GM12891 (cell line): Measurements from ENCODE around the gene NOL9.

ENCODE experiments used
- PAX5 ChIP-seq: IDR thresholded peaks from 2 replicates; pipeline ENCODE4 v1.6.1; 2011; ENCODE audit warnings: low read length, moderate library complexity, mild to moderate bottlenecking; ENCODE audit not compliant: insufficient read depth, severe bottlenecking
- POLR2A ChIP-seq: IDR thresholded peaks from 2 replicates; pipeline ENCODE4 v1.6.1; 2011; ENCODE audit warnings: low read depth, low read length, control low read depth
- POLR2AphosphoS5 ChIP-seq: IDR thresholded peaks from 2 replicates; pipeline ENCODE4 v1.6.1; 2011; ENCODE audit warnings: low read depth, low read length, control low read depth
- TAF1 ChIP-seq: IDR thresholded peaks from 2 replicates; pipeline ENCODE4 v1.6.1; 2011; ENCODE audit warnings: low read depth, low read length, control low read depth

DNA sequence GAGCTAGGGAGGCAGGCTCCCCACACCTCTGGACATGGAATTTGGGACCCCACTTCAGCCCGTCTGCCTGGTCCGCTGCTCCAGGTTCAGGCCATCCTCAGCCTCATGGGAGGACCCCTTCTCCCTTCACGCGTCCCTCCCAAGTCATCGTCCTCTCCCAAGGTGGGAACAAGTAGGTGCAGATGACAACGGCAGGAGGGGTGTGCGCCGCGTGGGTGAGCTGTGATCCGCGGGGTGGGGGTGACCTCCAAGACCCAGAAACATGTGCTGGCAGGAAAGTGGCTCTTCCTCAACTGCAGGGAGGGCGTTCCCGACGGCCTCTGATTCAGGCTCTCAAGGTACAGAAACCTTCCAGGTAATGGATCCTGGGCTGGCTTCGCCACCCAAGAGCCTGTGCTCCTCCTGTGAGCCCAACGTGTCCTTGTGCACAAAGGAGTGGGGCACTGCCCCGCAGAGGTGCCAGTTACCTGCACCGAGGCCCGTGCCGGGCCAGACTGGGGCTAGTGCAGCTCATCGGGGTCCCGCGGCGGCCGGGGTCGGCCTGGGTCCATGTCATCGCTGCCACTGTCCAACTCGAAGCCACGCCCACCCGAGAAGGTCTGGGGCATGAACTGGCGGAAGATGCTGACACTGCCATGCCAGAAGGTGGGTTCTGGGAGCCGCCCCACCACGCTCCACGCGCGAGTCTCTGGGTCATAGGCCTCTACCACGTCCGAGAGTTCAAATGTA is 38.7 kb upstream of the NOL9 start:
- TF ChIP-seq PAX5 (no peak), POLR2A (no peak), POLR2AphosphoS5 (no peak), TAF1 (no peak)
